Chondrocyte (in vitro differentiated cells): ENCODE results near the gene CIC. TPM values are rescaled to one million over a fixed set of nuclear protein-coding genes. Genes with fewer than 3 reads are reported as not detected.
A peak's percentile ranks its signal among the peaks of the same experiment; 100 is the strongest.

ENCODE experiments used
- DNase-seq: peaks from one replicate; pipeline ENCODE4 v3.0.0; 2021; ENCODE audit warnings: mixed read lengths, low spot score
- H3K27ac Mint-ChIP-seq: one replicate; pipeline ENCODE4 v1.8.0; 2021; ENCODE audit warnings: mild to moderate bottlenecking, moderate library complexity, mixed read lengths; ENCODE audit not compliant: unreplicated experiment
- H3K27me3 Mint-ChIP-seq: 2 replicates; pipeline ENCODE4 v1.8.0; 2021; ENCODE audit warnings: low read depth, mixed read lengths
- H3K36me3 Mint-ChIP-seq: 2 replicates; pipeline ENCODE4 v1.8.0; 2021; ENCODE audit warnings: low read depth, mixed read lengths
- H3K4me1 Mint-ChIP-seq: 2 replicates; pipeline ENCODE4 v1.8.0; 2021; ENCODE audit warnings: low read depth, mild to moderate bottlenecking, mixed read lengths
- H3K4me3 Mint-ChIP-seq: one replicate; pipeline ENCODE4 v1.8.0; 2021; ENCODE audit warnings: mild to moderate bottlenecking, moderate library complexity, mixed read lengths; ENCODE audit not compliant: unreplicated experiment
- H3K9me3 Mint-ChIP-seq: 2 replicates; pipeline ENCODE4 v1.8.0; 2021; ENCODE audit warnings: low read depth, mixed read lengths
- CTCF ChIP-seq: fragments of 200-600 bp; sonication (generic); IDR thresholded peaks from 2 replicates; pipeline ENCODE4 v1.5.0; 2021; ENCODE audit warnings: antibody characterized with exemption, mild to moderate bottlenecking, moderate library complexity
- total RNA-seq: library from RNA; stranded (reverse); gene quantifications from 3 replicates; pipeline ENCODE4 v1.2.1, GENCODE V29; 2021

CIC gene
- total RNA-seq, 1 donor from 2014 or later: 83.6 TPM

GRCh38 chr19:42267644-42268141 lies 1.4 kb upstream of the CIC start:
- H3K27ac Mint-ChIP-seq: no peak overlapping the region
- H3K36me3 Mint-ChIP-seq: no peaks in the 10 kb centered on the region
- TF ChIP-seq CTCF: no peak
- H3K9me3 Mint-ChIP-seq: no peaks in the 10 kb centered on the region
- peaks cover 21% of the 10 kb centered on the region for H3K4me1 Mint-ChIP-seq
- H3K4me3 Mint-ChIP-seq: no peak overlapping the region
- H3K27me3 Mint-ChIP-seq: no peaks in the 10 kb centered on the region
- no peak for DNase-seq

DNA sequence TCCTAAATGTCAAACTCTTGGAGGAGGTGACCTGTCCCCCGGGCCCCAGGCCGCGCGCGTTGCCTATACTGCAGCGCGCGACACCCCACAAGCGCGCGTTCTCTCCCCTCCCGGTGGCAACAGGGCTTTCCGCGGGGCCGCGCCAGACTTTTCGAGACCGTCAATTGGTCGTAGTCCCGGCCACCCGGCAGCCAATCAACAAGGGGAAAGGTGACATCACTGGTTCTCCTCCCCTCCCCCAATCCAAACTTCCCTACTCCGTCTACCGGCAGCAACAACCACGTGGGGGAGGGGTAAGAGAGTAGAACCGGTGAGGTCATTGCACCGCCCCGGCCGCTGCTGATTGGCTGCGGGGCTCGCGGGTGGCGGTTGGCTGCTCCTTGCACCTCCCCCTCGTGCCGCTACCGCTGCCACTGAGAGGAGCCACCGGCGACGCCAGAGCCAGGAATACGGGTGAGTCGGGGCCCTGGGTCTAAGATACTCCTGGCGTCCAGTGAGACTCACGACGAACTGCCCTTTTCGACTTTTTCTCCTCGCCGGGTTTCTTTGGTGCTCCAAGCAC lies 829 bp upstream of the CIC start:
- DNase-seq: no peak
- Mint-ChIP-seq H3K4me3 (no peak overlapping the region), H3K27me3 (no peaks in the 10 kb centered on the region), H3K4me1 (peaks cover 21% of the 10 kb centered on the region), H3K36me3 (peaks cover 1% of the 10 kb centered on the region), H3K27ac (no peak overlapping the region), H3K9me3 (no peaks in the 10 kb centered on the region)
- TF ChIP-seq CTCF: no peak

DNA sequence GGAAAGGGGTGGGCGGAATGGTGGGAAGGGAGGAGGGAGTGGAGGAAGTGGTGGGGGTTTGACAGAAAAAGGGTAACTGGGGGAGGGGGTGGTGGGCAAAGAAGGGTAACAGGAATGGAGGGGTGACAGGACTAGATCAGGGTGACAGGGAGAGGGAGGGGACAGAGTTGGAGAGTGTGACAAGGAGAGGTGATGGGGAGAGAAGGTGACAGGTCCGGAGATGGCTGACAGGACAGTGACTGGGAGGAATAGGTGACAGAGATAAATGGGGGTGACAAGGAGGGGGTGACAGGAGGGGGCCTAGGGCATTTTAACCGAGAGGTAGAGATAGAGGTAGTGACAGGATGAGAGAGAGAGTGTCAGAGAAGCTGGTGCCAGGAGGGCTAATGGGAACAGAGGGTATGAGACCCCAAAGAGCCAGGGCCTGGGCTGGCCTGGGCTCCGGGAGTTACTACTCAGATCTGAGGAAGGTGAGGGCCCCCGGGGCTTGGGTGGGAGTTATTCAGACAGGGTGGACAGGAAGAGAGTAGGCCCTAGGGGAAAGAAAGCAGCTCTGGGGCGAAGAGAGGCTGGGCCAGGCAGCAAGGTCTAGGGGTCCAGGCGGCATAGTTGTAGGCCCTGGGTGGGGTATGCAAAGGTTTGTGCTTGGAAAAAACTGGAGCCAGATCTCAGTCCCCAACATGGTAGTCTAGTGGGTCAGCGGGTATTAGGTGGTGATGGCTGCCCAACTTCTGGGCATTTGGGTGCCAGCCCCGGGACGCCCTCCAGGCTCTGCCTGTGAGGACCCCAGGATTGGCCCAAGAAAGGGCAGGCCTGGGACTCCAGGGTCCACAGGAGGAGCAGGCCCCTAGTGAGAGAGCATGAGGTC lies 660 bp downstream of the CIC start:
- peaks cover 6% of the 10 kb centered on the region for H3K36me3 Mint-ChIP-seq
- no peaks in the 10 kb centered on the region for H3K27me3 Mint-ChIP-seq
- H3K9me3 Mint-ChIP-seq: no peaks in the 10 kb centered on the region
- no peak overlapping the region for H3K4me3 Mint-ChIP-seq
- no peak for TF ChIP-seq CTCF
- H3K4me1 Mint-ChIP-seq: peaks cover 23% of the 10 kb centered on the region
- DNase-seq: no peak
- H3K27ac Mint-ChIP-seq: peak overlapping the region; percentile 97

DNA sequence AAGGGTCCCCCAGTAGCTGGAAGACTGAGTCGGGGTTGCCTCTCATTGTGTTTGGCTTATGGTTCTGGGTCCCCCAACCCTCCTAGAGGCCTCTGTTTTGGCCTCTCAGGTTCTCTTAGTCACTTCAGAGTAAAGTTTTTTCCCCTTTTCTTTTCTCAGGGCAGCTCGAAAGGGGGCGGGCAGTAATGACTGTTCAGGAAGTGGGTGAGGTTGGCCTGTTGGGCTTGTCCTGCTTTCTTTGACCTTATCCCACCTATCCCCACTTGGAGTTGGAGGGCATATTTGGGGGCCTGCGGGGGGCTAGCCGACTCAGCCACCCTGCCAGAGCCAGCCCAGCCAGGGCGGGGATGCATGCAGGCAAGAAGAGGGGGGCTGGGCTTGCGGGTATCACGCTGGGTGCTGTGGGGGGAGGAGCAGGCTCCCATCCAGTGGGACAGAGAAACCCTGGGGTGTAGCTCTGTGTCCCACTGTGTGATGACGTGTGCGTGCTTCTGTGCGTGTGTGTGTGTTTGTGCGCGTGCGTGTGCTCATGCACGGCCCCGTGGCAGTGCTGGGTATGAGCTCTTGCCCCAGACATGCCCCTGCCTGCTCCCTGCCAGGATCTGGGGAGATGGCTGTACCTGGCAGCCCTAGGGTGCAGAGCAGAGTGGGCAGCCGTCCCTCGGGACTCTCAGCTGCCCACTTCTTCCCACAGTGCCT lies 1.4 kb downstream of the CIC start:
- H3K9me3 Mint-ChIP-seq: no peaks in the 10 kb centered on the region
- TF ChIP-seq CTCF: no peak
- H3K27me3 Mint-ChIP-seq: no peaks in the 10 kb centered on the region
- DNase-seq: no peak
- no peak overlapping the region for H3K4me3 Mint-ChIP-seq
- H3K27ac Mint-ChIP-seq: peak overlapping the region; percentile 97
- peaks cover 31% of the 10 kb centered on the region for H3K4me1 Mint-ChIP-seq
- H3K36me3 Mint-ChIP-seq: peaks cover 12% of the 10 kb centered on the region

DNA sequence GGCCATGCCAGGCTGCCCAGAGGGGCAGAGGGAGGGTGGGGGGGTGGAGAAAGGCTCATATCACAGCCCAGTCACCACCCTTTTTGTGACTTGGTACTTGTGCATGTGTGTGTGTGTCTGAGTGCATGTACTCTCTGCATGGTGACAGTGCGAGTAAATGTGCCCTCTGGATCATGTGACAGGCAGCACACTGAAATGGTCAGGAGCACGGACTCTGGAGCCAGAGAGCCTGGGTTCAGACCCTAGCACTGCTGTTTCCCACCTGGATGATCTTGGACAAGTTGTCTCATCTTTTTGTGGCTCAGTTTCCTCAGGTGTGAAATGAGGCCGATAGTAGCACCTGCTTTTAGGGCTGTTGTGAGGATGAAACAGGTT lies 2.0 kb downstream of the CIC start:
- Mint-ChIP-seq H3K4me3 (peak overlapping the region; percentile 44), H3K36me3 (peaks cover 13% of the 10 kb centered on the region), H3K9me3 (no peaks in the 10 kb centered on the region), H3K4me1 (peaks cover 34% of the 10 kb centered on the region), H3K27ac (peak overlapping the region; percentile 79), H3K27me3 (no peaks in the 10 kb centered on the region)
- no peak for DNase-seq
- no peak for TF ChIP-seq CTCF
